HG03575 (cell line): ENCODE data around the gene MDFI.

Experiments used
- ATAC-seq: cut with Tn5 transposase; IDR thresholded peaks from one replicate; pipeline ENCODE4 v1.9.1; 2021; ENCODE audit not compliant: unreplicated experiment, insufficient number of reproducible peaks, low FRiP score; ENCODE audit errors: extremely low read depth

MDFI gene, protein sequence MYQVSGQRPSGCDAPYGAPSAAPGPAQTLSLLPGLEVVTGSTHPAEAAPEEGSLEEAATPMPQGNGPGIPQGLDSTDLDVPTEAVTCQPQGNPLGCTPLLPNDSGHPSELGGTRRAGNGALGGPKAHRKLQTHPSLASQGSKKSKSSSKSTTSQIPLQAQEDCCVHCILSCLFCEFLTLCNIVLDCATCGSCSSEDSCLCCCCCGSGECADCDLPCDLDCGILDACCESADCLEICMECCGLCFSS

DNA sequence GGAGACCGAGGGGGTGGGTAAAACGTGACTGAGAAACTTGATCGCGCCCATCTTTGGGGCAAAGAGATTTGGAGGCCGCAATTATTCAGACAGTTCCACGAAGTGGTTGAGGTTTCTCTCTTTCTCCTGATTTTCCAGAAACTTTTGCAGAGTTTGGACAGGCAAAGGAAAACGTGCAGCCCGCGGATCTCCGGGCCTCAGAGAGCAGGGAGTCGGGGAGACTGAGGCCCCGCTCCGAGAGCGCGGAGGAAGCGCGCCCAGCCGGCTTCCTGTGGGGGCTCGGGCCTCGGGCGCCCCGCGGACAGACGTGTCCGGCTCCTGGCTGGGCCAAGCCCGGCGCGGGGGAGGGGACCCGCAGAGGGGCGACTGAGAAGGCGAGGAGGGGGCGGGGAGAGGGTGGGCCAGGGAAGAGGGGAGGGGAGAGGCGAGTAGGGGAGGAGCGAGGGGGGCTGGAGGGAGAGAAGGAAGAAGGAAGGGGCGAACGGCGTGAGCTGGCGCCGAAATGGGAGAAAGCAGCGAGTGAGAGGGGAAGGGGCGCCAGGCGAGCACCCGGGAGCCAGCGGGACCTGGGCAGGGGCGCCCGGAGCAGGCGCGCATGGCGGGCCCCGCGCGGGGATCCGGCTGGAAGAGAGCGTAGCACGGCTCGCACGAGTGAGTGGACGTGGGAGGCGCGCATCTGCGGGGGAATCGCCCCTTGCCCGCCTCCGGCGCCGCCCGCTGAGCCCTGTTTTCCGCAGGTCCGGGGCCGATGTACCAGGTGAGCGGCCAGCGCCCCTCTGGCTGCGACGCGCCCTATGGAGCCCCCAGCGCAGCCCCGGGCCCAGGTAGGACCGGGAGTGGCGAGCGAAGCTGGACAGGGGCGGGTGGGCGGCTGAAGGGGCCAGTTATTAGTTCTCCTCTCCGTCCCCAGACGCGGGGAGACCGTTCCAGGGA lies at the start of gene MDFI:
Gene MDFI, plus strand, starts transcription at position 467 of the 933 bp plus-strand sequence. Its CDS starts 282 bp downstream, at position 749.
- ATAC-seq, result no peak

DNA sequence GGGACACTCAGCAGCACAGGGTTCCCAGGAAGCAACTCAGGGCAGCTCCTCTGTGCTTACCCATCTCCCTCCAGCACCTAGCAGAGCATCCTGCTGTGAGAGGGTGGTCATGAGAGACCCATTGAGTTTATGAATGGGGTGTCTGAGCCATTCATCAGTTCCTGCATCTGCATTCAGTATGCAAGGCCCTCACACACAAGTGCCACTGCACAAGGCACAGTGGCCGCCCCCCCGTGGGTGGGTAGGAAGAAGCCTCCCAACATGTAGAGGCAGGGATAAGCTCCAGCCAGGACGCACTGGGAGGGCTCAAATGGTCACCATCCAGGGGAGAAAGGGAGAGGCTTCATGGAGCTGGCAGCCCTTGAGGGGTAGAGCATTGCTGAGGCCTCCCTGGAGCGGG lies 49.0 kb upstream of the MDFI start:
- no peak for ATAC-seq

DNA sequence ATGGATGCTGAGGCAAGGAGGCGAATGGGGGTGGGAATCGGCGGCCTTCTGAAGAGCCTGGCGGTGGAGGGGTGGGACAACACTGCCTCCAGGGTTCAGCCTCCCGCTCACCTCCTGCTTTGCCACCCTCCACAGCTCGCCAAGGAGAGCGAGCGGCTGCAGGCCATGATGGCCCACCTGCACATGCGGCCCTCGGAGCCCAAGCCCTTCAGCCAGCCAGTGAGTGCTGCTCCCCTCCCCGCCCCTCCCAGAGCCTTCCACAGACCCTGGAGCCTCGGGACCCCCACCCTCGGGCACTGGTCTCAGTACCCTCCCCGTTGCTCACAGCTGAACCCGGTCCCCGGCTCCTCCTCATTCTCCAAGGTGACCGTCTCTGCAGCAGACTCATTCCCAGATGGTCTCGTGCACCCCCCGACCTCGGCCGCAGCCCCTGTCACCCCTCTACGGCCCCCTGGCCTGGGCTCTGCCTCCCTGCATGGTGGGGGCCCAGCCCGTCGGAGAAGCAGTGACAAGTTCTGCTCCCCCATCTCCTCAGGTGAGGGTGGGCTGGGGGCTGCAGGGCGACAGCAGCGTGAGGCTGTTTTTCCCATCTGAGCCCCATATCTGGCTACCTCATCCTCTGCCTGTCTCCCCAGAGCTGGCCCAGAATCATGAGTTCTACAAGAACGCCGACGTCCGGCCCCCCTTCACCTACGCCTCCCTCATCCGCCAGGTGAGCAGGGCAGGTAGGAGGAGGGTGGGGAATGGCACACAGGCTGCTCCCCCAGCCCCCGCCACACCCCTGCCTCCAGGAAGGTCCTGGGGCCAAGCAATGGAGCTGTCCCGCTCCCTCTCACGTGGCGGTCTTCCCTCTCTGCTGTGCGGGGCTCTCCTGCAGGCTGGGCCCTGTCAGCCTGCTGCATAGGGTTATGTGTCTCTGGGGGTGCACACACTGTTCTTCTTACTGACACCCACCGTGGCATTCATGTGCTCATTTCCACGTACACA lies 48.3 kb upstream of the MDFI start:
- no peak for ATAC-seq

DNA sequence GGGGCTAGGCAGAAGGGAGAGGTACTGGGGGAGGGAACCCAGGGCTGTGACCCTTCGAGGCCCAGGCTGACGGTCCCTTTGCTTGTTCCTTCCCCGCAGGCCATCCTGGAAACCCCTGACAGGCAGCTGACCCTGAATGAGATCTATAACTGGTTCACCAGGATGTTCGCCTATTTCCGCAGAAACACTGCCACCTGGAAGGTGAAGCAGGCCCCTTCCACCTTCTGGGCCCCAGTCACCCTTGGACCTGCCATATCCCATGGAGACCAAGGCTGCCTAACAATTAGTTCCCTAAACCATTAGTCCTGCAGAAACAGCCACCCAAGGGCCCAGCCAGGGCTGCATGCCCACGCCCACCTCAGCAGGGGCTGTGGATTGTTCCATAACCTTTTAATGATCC lies 47.1 kb upstream of the MDFI start:
- no peak for ATAC-seq

DNA sequence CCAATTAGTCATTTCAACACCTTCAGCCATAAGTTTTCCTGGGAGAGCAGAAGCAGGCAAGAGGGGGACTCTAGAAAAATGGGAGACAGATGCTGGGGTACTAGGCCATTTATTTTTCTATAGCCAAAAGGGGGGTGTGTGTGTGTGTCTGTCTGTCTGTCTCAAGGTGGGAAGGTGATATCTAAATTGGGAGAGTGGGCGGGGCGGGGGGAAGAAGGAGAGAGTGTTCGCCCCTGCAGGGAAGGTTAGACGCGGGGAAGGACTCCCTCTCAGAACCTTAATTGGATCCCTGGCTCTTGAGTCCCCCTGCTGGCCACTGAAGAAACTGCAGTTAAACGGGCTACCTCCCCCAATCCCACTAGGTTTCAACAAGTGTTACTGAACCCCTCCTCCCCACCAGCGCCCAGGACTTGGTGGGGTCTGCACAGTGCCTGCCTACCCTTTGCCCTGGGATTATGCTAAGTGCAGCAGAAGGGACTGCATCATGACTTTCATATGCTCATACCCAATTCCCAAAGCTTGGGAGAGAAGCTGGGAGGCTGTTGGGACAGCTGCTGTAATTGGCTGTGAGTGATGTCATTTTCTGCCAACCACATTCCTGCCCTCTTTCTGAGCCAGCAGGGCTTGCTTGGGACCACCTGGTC lies 46.3 kb upstream of the MDFI start:
- ATAC-seq, result no peak

DNA sequence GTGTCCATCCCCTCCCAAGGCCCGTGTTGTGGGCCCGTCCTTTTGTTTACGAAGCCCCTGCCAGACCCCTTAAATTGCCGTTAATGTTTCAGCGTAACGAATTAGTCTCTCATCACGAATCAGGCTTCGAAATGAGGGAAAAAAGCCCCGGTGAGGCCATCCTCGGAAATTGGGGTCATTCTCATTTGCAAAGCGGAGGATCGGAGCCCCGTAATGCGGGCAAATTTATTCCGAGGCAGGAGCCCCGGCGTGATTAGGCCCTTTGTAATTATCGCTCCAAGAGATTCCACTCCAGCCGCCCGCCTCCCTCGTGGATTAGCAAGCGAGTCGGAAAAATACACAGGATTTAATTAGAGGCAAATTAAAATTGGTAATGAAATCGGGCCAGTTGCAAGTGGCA lies 44.9 kb upstream of the MDFI start:
- ATAC-seq, result no peak

DNA sequence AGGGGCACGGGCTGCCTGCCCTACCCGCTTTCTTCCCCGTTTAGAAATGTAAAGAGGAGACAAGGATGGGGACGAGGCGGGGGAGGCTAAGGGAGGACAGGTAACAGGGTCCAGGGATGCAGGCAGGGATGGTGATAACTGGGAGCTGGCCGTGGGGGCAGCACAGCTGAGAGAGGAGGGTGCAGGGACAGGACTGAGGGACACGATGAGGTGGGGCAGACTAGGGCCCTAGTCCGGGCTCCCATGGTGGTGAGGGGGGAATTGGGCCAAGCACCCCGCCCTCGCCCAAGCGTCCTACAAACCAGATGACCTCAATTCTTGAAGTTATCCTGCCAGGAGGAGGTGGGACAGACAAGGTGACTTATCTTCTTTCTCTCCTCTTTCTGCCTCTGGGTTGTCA lies 44.4 kb upstream of the MDFI start:
- ATAC-seq, result no peak

DNA sequence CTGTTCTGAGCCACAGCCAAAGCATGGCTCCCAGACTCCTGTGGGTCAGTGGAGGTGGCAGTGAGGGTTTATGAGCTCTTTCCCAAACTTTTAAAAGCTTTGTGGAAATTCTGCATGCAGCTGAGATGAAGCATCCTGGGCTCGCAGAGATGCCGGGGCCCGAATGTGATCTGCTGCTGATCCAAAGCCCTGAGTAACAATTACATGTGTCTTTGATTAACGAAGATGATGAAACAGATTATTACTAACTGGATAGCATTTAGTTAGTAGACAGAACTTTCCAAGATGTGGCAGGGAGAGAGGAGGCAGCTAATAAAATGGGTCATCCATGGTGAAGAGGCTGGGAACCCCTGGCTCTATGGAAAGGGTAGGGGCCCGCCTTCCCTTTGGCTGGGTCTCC lies 43.9 kb upstream of the MDFI start:
- ATAC-seq, result no peak

DNA sequence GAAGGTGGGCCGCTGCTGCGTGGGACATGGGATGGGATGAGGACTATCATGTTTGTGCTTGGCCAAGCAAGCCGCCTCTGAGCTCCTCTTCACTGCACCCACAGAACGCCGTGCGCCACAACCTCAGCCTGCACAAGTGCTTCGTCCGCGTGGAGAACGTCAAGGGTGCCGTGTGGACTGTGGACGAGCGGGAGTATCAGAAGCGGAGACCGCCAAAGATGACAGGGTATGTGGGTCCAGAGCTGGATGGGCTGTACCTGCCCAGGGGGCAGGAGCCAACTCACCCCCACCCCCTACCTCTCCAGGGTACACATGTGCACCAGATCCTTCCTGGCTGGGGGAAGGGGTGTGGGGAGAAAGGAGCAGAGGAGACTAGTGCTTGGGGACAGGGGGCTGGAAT lies 43.5 kb upstream of the MDFI start:
- ATAC-seq, result no peak

DNA sequence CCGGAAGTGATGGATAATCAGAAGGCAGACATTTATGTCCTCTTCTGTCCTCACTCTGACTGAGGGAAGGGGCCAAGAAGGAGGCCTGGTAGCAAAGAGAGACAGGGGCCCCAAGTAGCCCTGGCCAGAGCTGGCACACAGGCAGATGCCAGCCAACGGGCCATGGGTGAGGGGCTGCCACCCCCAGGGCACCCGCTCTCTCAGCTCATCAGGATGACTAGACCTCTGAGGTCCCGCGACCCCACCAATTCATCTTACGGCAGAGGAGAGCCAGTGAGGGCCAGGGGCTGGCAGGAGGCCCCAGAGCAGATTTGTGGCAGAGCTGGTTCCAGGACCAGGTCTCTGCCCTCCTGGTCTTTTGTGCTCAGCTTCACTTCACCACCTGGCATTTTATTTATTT lies 43.1 kb upstream of the MDFI start:
- ATAC-seq, result no peak

DNA sequence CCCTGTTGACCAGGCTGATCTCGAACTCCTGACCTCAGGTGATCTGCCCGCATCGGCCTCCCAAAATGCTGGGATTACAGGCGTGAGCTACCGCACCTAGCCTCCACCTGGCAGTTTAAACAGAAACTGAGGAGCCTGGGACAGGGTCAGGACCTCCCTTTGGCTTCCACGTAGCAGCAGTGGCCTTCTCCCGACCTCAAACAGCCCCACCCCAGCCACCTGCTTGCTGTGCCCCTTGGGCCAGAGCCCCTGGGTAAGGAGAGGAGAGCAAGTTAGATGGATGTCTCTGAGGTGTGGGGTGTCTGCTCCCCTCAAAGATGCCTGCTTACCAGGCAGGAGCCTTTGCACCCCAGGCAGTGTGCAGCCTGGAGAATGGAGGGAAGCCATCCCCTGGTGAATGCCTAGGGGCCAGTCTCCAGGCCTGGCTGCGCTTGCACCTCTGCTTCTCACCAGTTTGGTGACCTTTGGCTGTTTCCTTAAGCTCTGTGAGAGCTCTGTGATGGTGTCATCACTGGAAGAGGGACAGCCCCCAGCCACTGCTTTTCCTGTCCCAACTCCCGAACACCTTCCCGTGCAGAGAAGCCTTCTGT lies 42.1 kb upstream of the MDFI start:
- no peak for ATAC-seq

DNA sequence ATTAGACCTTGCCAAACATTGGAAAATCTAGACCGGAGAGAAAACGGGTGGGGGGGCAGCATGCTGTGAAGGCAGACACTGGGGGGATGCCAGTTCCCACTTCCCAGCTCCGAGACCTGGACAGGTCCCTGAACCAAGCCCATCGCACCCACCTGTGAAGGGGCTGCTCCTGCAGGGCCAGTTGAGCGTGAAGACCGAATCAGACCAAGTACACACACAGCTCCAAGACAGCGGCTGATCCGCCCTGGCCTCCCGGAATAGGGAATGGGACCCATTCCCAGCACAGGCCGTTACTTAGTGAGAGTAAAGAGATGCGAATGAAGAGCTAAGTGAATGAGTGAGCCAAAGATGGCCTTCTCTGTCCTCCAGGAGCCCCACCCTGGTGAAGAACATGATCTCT lies 41.5 kb upstream of the MDFI start:
- ATAC-seq, result no peak

DNA sequence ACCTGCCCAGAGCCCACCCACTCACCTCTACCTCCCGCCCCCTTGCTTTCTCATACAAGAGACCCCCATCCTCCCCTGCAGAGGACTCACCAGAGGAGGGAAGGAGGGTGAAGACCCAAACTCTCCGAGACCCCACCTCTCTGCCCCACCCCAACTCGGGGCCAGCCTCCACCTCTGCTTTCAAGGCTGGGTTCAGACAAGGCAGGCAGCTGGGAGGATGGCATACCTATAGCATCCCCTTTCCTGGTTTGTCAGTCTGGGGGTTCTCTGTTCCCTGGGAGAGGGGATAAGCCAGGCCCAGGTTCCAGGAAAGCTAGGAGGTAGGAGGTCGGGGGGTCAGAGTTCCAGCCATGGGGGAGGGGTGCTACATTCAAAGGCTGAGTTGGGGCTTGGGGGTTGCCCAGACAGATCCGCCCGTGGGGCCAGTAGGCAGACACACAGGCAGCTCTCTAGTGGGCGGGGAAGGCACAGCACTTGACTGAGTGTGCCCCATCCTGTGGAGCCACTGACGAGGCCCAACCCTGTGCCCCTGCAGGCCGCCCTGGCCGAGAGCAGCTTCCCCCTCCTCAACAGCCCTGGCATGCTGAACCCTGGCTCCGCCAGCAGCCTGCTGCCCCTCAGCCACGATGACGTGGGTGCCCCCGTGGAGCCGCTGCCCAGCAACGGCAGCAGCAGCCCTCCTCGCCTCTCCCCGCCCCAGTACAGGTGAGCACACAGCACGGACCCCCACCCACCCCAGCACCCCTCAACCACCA lies 40.8 kb upstream of the MDFI start:
- no peak for ATAC-seq

DNA sequence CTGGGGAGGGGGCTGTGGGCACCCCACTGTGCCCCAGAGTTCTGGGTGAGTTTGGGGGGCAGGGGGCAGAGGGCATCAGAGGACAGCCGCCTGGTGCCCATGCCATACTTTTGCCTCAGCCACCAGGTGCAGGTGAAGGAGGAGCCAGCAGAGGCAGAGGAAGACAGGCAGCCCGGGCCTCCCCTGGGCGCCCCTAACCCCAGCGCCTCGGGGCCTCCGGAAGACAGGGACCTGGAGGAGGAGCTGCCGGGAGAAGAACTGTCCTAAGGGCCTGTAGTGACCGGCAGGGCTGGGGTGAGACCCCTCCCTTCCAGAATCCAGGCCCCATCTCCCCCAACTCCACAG lies 39.6 kb upstream of the MDFI start:
- ATAC-seq, result no peak

DNA sequence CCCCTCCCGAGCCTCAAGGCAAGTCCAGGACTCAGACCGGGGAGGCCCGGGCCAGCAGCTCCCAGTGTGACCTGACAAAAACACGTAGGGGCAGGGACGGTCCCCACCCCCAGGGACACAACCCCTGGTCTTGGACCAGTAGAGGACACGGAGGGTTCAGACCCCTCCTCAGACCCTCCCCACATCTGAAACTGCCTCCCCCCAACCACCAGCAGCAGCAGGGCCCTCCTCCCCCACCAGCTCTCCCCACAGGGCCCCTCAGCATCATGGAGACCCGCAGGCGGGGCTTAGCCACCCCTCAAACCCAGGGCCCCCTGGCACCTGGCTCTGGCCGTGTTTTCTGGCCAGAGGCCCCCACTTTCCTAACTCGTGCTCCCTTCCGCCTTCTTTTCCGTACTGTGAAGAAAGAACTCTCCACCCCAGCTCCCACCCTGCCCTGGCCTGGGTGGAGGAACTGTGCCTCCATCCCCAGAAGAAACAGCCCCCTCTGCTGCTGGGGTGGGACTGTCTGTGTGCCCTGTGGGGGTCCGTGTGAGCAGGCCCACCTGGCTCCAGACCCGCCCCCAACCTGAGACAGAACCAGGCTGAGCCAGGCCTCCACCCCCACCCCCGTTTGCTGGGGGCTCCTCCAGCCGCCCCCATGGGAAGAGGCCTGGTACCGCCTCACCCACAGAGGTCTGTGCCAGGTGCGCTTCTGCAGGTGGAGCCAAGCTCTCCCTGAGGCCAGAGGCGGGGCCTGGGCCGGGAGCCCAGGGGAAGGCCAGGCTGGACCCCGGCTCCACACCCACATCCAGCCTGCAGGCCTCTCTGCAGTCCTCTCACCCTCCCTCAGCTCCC lies 39.0 kb upstream of the MDFI start:
- ATAC-seq, result no peak

DNA sequence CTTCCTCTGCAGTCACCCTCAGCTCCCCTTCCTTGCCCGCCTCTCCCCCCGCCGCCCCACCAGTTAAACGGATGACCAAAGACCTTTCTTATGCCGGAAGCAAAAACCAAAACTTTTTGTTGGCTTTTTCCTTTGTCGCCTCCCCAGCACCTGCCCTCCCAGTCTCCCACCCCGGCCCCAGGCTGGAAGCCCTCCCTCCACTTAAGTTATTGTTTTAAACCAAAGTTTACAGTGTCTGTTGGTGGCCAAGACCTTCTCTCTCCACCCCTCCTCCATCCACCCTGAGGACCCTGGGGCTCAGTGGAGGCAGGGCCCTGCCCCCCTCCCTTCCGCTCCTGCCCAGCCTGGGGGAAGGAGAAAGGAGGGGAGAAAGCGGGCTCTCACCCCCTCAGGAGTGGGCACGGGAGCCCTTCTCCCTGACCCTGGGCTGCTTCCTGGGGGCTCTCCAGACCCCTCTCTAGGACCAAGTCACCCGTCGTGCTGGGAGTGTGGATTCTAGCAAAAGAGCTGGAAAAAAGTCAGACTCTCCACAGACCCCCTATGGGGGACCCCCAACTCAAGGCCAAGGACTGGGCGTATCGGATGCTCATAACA lies 38.3 kb upstream of the MDFI start:
- ATAC-seq, result no peak
